Activated naive CD4-positive, alpha-beta T cell treated with anti-CD3 and anti-CD28 coated beads, Interleukin-2, amount 50 U/mL, for 24 hours (primary cell): ENCODE data around the gene RIN2.

Experiments used
- H3K27ac Mint-ChIP-seq: one replicate; pipeline ENCODE4 v1.8.0; 2021; ENCODE audit warnings: mild to moderate bottlenecking, mixed read lengths
- H3K27me3 Mint-ChIP-seq: one replicate; pipeline ENCODE4 v1.8.0; 2021; ENCODE audit warnings: mixed read lengths
- H3K36me3 Mint-ChIP-seq: one replicate; pipeline ENCODE4 v1.8.0; 2021; ENCODE audit warnings: mixed read lengths
- H3K4me1 Mint-ChIP-seq: one replicate; pipeline ENCODE4 v1.8.0; 2021; ENCODE audit warnings: mixed read lengths
- H3K4me3 Mint-ChIP-seq: one replicate; pipeline ENCODE4 v1.8.0; 2021; ENCODE audit warnings: mild to moderate bottlenecking, mixed read lengths
- H3K9me3 Mint-ChIP-seq: one replicate; pipeline ENCODE4 v1.8.0; 2021; ENCODE audit warnings: mixed read lengths

RIN2 gene

GRCh38 chr20:19767070-19767469 lies 9.0 kb downstream of the RIN2 start:
- Mint-ChIP-seq H3K36me3 (no peaks in the 10 kb centered on the region), H3K4me3 (no peak overlapping the region), H3K27me3 (peaks cover 6% of the 10 kb centered on the region), H3K27ac (no peak overlapping the region), H3K4me1 (no peaks in the 10 kb centered on the region), H3K9me3 (no peaks in the 10 kb centered on the region)

GRCh38 chr20:19768325-19768842 lies 10.3 kb downstream of the RIN2 start:
- no peaks in the 10 kb centered on the region for H3K9me3 Mint-ChIP-seq

GRCh38 chr20:19769507-19769906 lies 11.4 kb downstream of the RIN2 start:
- Mint-ChIP-seq H3K36me3 (no peaks in the 10 kb centered on the region), H3K9me3 (no peaks in the 10 kb centered on the region), H3K4me1 (no peaks in the 10 kb centered on the region), H3K27me3 (peaks cover 8% of the 10 kb centered on the region), H3K27ac (no peak overlapping the region), H3K4me3 (no peak overlapping the region)

More at GRCh38 chr20:19768325-19768842, 10.3 kb downstream of the RIN2 start:
- Mint-ChIP-seq H3K36me3 (no peaks in the 10 kb centered on the region), H3K27me3 (peaks cover 8% of the 10 kb centered on the region), H3K27ac (no peak overlapping the region), H3K4me3 (no peak overlapping the region), H3K4me1 (no peaks in the 10 kb centered on the region)

- no peaks in the 10 kb centered on the region for H3K9me3 Mint-ChIP-seq
- no peak overlapping the region for H3K27ac Mint-ChIP-seq
- H3K27me3 Mint-ChIP-seq = peaks cover 8% of the 10 kb centered on the region
- H3K4me1 Mint-ChIP-seq = no peaks in the 10 kb centered on the region
- no peaks in the 10 kb centered on the region for H3K36me3 Mint-ChIP-seq
- no peak overlapping the region for H3K4me3 Mint-ChIP-seq
Measured at GRCh38 chr20:19770375-19770774, 12.3 kb downstream of the RIN2 start.

GRCh38 chr20:19771031-19771430 lies 13.0 kb downstream of the RIN2 start:
- Mint-ChIP-seq H3K9me3 (no peaks in the 10 kb centered on the region), H3K27me3 (peaks cover 8% of the 10 kb centered on the region), H3K27ac (no peak overlapping the region), H3K4me1 (no peaks in the 10 kb centered on the region), H3K4me3 (no peak overlapping the region), H3K36me3 (no peaks in the 10 kb centered on the region)

GRCh38 chr20:19773471-19773870 lies 15.4 kb downstream of the RIN2 start:
- Mint-ChIP-seq H3K4me1 (no peaks in the 10 kb centered on the region), H3K27me3 (peaks cover 6% of the 10 kb centered on the region), H3K9me3 (no peaks in the 10 kb centered on the region), H3K4me3 (no peak overlapping the region), H3K27ac (no peak overlapping the region), H3K36me3 (no peaks in the 10 kb centered on the region)

- no peak overlapping the region for H3K4me3 Mint-ChIP-seq
- peaks cover 6% of the 10 kb centered on the region for H3K27me3 Mint-ChIP-seq
- H3K36me3 Mint-ChIP-seq = no peaks in the 10 kb centered on the region
- no peaks in the 10 kb centered on the region for H3K9me3 Mint-ChIP-seq
- H3K4me1 Mint-ChIP-seq = no peaks in the 10 kb centered on the region
- no peak overlapping the region for H3K27ac Mint-ChIP-seq
Measured at GRCh38 chr20:19774135-19774933, 16.3 kb downstream of the RIN2 start.

GRCh38 chr20:19775353-19776253 lies 17.5 kb downstream of the RIN2 start:
- Mint-ChIP-seq H3K4me1 (no peaks in the 10 kb centered on the region), H3K9me3 (no peaks in the 10 kb centered on the region), H3K27ac (no peak overlapping the region), H3K36me3 (no peaks in the 10 kb centered on the region), H3K27me3 (peaks cover 4% of the 10 kb centered on the region), H3K4me3 (no peak overlapping the region)

GRCh38 chr20:19777315-19777714 lies 19.3 kb downstream of the RIN2 start:
- H3K4me1 Mint-ChIP-seq = no peaks in the 10 kb centered on the region
- H3K9me3 Mint-ChIP-seq = no peaks in the 10 kb centered on the region
- H3K4me3 Mint-ChIP-seq = no peak overlapping the region
- peaks cover 2% of the 10 kb centered on the region for H3K27me3 Mint-ChIP-seq
- H3K27ac Mint-ChIP-seq = no peak overlapping the region
- no peaks in the 10 kb centered on the region for H3K36me3 Mint-ChIP-seq

GRCh38 chr20:19777981-19778380 lies 19.9 kb downstream of the RIN2 start:
- no peaks in the 10 kb centered on the region for H3K36me3 Mint-ChIP-seq
- no peak overlapping the region for H3K4me3 Mint-ChIP-seq

GRCh38 chr20:19778404-19778803 lies 20.3 kb downstream of the RIN2 start:
- Mint-ChIP-seq H3K4me3 (no peak overlapping the region), H3K9me3 (no peaks in the 10 kb centered on the region)

More at GRCh38 chr20:19777981-19778380, 19.9 kb downstream of the RIN2 start:
- no peaks in the 10 kb centered on the region for H3K4me1 Mint-ChIP-seq
- no peaks in the 10 kb centered on the region for H3K9me3 Mint-ChIP-seq
- peaks cover 2% of the 10 kb centered on the region for H3K27me3 Mint-ChIP-seq
- H3K27ac Mint-ChIP-seq = no peak overlapping the region

GRCh38 chr20:19779634-19780033 lies 21.6 kb downstream of the RIN2 start:
- Mint-ChIP-seq H3K4me3 (no peak overlapping the region), H3K4me1 (no peaks in the 10 kb centered on the region), H3K9me3 (no peaks in the 10 kb centered on the region), H3K36me3 (no peaks in the 10 kb centered on the region), H3K27ac (no peak overlapping the region), H3K27me3 (peaks cover 2% of the 10 kb centered on the region)

More at GRCh38 chr20:19778404-19778803, 20.3 kb downstream of the RIN2 start:
- Mint-ChIP-seq H3K27me3 (peaks cover 2% of the 10 kb centered on the region), H3K4me1 (no peaks in the 10 kb centered on the region), H3K36me3 (no peaks in the 10 kb centered on the region), H3K27ac (no peak overlapping the region)

GRCh38 chr20:19780261-19780660 lies 22.2 kb downstream of the RIN2 start:
- peaks cover 2% of the 10 kb centered on the region for H3K27me3 Mint-ChIP-seq
- no peak overlapping the region for H3K27ac Mint-ChIP-seq
- no peaks in the 10 kb centered on the region for H3K4me1 Mint-ChIP-seq
- H3K36me3 Mint-ChIP-seq = no peaks in the 10 kb centered on the region
- no peaks in the 10 kb centered on the region for H3K9me3 Mint-ChIP-seq
- no peak overlapping the region for H3K4me3 Mint-ChIP-seq

- Mint-ChIP-seq H3K27me3 (peaks cover 4% of the 10 kb centered on the region), H3K27ac (no peak overlapping the region), H3K36me3 (no peaks in the 10 kb centered on the region), H3K9me3 (no peaks in the 10 kb centered on the region), H3K4me1 (no peaks in the 10 kb centered on the region), H3K4me3 (no peak overlapping the region)
Measured at GRCh38 chr20:19781235-19781634, 23.2 kb downstream of the RIN2 start.

GRCh38 chr20:19782669-19783068 lies 24.6 kb downstream of the RIN2 start:
- no peaks in the 10 kb centered on the region for H3K4me1 Mint-ChIP-seq
- H3K36me3 Mint-ChIP-seq = no peaks in the 10 kb centered on the region
- no peak overlapping the region for H3K27ac Mint-ChIP-seq
- H3K27me3 Mint-ChIP-seq = peaks cover 3% of the 10 kb centered on the region
- H3K4me3 Mint-ChIP-seq = no peak overlapping the region
- H3K9me3 Mint-ChIP-seq = no peaks in the 10 kb centered on the region

- Mint-ChIP-seq H3K4me3 (no peak overlapping the region), H3K27me3 (peaks cover 4% of the 10 kb centered on the region), H3K4me1 (no peaks in the 10 kb centered on the region), H3K36me3 (no peaks in the 10 kb centered on the region), H3K27ac (no peak overlapping the region), H3K9me3 (no peaks in the 10 kb centered on the region)
Measured at GRCh38 chr20:19783966-19784401, 25.9 kb downstream of the RIN2 start.
